ENCODE results near the gene CARD14.

DNA sequence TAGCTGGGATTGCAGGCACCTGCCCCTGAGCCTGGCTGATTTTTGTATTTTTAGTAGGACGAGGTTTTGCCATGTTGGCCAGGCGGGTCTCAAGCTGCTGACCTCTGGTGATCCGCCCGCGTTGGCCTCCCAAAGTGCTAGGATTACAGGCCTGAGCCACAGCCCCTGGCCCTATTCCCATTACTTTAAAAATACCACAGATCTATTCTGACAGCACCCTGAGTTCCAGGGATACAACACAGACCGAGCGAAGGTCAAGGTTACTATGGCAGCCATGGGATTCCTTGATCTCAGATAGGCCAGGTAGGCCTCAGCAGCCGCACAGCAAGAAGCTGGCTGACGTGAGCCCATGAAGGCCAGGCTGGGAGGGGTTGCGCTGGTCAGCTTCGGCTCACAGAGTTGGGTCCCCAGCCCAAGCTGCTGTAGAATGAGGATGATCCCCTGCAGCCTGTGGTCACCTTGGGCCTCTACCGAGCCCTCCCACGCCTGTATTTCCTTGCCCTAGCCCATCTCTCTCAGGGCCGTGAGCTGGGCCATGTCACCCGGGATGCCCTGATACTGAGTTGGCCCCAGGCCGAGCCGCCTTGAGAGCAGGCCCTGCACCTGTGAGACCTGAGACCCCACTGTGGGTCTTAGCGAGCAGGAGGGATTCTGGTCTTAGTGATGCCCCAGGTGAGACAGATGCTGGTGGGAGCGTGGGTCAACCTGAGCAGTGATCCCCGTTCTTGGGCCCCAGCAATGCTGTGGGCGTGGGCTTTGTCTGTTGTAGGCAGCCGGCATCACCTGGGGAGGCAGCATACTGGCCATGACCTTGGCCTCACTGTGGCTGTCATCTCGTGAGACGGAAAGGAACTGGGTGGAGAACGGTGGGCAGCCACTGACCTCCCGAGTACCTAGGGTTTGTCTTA is 74.0 kb downstream of the CARD14 start:
- TF ChIP-seq, protein P1, sequence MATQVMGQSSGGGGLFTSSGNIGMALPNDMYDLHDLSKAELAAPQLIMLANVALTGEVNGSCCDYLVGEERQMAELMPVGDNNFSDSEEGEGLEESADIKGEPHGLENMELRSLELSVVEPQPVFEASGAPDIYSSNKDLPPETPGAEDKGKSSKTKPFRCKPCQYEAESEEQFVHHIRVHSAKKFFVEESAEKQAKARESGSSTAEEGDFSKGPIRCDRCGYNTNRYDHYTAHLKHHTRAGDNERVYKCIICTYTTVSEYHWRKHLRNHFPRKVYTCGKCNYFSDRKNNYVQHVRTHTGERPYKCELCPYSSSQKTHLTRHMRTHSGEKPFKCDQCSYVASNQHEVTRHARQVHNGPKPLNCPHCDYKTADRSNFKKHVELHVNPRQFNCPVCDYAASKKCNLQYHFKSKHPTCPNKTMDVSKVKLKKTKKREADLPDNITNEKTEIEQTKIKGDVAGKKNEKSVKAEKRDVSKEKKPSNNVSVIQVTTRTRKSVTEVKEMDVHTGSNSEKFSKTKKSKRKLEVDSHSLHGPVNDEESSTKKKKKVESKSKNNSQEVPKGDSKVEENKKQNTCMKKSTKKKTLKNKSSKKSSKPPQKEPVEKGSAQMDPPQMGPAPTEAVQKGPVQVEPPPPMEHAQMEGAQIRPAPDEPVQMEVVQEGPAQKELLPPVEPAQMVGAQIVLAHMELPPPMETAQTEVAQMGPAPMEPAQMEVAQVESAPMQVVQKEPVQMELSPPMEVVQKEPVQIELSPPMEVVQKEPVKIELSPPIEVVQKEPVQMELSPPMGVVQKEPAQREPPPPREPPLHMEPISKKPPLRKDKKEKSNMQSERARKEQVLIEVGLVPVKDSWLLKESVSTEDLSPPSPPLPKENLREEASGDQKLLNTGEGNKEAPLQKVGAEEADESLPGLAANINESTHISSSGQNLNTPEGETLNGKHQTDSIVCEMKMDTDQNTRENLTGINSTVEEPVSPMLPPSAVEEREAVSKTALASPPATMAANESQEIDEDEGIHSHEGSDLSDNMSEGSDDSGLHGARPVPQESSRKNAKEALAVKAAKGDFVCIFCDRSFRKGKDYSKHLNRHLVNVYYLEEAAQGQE (IDR thresholded peaks at IDR 0.05; ENCODE audit: insufficient read depth in 1 of 2, low read depth in 2 of 2, low read length in 2 of 2), result no peak
- TF ChIP-seq POLR2AphosphoS5 (IDR thresholded peaks at IDR 0.05; ENCODE audit: low read depth, low read length), result no peak
